HG03460 (cell line): ENCODE measurements around the gene GPRC5B.

ENCODE experiments used
- ATAC-seq: cut with Tn5 transposase; IDR thresholded peaks from one replicate; pipeline ENCODE4 v1.9.1; 2021; ENCODE audit not compliant: unreplicated experiment

Gene GPRC5B

GRCh38 chr16:19872935-19873334, 11.7 kb downstream of the GPRC5B start:
- no peak for ATAC-seq

GRCh38 chr16:19872179-19872863, 12.3 kb downstream of the GPRC5B start:
- no peak for ATAC-seq

GRCh38 chr16:19871721-19872120, 12.9 kb downstream of the GPRC5B start:
- ATAC-seq = no peak

- ATAC-seq = no peak
Observed at GRCh38 chr16:19868421-19868820, 16.2 kb downstream of the GPRC5B start.

DNA sequence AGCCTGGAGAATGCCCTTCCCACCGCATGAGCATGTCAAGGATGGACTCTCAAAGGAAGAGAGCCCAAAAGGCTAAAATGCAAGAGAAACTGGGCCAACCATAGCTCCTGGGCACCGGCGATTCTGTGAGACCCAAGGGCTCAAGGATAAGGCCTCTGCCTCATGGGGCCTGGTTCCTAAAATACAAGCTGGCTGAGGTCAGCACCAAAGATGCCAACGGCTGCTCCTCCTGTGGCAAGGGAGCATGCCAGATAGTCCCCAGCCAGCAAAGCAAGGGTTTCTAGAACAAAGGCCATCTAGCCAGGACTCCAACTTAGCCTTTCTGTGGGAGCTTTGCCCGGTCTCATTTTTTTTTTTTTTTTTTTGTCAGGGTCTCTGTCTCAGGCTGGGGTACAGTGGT, 20.1 kb downstream of the GPRC5B start:
- ATAC-seq = no peak

- ATAC-seq = no peak
Observed at GRCh38 chr16:19863990-19864389, 20.7 kb downstream of the GPRC5B start.

GRCh38 chr16:19861811-19862327, 22.8 kb downstream of the GPRC5B start:
- ATAC-seq = no peak

DNA sequence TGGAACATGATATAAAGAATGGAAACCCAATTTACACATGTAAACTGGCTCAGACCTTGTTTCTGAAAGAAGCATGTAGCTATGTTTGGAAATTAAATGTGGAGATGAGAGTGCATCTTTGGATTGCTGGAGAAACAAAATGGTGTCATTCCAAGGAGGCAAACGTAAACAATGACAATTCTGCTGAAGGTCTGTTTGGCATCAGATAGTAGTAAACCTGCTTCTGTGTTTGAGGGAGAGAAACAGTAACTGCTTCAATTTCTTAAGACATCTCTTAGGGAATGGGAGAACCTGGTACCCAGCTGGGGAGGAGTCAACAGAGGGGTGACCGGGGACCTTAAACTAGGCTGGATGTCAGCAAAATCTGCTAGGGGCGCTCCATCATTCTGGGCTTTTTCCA, 23.5 kb downstream of the GPRC5B start:
- no peak for ATAC-seq

GRCh38 chr16:19860166-19861041, 24.2 kb downstream of the GPRC5B start:
- no peak for ATAC-seq

GRCh38 chr16:19859603-19860002, 25.0 kb downstream of the GPRC5B start:
- no peak for ATAC-seq

GRCh38 chr16:19859166-19859565, 25.5 kb downstream of the GPRC5B start:
- ATAC-seq = no peak

- no peak for ATAC-seq
Observed at GRCh38 chr16:19858340-19859018, 26.2 kb downstream of the GPRC5B start.

DNA sequence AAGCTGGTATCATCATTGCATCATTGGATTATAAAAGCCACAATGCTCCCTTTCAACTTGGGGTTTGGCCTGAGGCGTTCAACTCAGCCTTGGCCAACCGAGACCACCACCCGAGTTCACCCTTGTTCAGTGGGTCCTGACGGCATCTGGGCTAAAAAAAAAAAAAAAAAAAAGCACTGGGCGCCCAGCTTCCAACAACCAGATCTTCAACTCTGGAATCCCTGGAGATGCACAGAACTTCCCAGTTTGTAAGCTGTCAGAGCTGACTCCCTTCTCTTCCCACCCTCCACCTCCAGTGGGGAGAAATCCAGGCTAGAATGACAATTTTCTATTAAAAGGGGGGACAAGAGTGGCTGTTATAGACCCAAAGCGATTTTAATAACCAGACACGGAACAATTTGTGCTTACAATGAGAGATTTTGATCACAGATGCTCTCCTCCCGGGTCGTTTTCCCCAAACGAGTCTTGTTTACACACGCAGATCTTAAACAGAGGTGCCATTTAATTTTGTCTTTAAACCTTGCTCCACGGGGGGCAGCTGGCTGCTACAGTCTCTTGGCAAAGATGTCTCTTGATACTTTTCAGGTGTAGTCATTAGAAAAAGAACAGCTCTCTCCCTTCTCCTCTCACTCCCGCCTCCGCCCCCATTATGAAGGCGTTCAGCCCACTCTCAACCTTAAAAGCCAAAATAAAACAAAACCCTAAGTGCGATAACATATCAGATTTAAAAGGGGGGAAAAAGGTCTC, 26.9 kb downstream of the GPRC5B start:
- no peak for ATAC-seq

GRCh38 chr16:19856120-19856519, 28.5 kb downstream of the GPRC5B start:
- no peak for ATAC-seq

DNA sequence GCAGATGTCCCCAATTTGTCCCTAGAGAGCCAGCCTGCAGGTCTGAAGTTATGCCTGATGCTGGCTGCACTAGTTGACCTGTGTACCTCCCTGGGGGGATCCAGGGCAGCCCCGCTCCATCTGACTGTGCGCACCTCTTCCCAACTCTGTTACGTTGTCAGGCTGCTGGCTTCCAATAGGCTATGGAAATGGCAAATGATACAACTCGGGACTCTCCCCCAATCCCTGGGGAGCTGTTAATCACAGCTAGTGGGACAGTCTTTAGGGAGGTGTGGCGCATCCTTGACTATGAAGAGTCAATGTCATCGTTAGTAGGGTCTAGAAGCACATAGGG, 30.1 kb downstream of the GPRC5B start:
- ATAC-seq = no peak

DNA sequence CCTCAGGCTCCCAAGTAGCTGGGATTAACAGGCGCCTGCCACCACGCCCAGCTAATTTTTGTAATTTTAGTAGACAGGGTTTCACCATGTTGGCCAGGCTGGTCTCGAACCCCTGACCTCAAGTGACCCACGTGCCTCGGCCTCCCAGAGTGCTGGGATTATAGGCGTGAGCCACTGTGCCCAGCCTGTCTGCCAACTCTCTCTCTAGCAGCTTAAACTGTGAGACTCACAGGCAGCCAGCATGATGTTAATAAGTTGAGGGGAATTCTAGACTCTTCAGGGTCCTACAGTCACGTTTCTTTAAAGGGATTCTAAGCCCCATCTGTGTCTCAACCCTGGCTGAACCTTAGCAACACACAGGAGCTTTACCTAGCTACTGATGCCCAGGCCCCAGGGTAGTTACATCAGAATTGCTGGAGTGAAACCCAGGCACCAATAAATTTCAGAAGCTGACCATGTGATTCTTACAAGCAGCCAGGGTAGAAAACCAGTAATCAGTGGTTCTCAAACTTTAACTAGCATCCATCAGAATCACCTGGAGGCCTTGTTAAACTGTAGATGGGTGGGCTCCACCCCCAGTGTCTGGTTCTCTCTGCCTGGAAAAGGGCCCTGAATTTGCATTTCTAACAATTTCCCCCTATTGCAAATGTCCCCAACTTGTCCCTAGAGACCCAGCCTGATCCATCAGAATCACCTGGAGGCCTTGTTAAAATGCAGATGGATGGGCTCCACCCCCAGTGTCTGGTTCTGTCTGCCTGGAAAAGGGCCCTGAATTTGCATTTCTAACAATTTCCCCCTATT, 30.7 kb downstream of the GPRC5B start:
- ATAC-seq = no peak

GRCh38 chr16:19853132-19853741, 31.4 kb downstream of the GPRC5B start:
- no peak for ATAC-seq

DNA sequence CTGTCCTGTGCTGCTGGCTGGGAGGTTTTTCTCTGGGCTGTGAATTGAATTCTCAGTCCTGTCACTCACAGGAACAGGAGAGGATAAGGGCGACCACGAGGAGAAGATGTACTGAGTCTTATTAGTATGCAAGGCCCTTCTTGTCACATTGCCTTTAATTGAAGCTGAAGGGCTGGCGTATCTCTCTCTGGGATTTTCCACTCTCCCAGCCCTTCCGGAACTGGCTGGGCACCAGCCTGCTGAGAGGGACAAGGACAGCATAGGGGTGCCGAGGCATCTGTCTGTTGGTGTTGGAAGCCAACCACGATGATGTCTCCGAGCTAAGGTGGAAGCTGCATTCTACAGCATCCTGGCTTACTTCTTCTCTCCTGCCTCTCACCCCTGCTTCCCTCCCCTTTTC, 33.2 kb downstream of the GPRC5B start:
- ATAC-seq = no peak

DNA sequence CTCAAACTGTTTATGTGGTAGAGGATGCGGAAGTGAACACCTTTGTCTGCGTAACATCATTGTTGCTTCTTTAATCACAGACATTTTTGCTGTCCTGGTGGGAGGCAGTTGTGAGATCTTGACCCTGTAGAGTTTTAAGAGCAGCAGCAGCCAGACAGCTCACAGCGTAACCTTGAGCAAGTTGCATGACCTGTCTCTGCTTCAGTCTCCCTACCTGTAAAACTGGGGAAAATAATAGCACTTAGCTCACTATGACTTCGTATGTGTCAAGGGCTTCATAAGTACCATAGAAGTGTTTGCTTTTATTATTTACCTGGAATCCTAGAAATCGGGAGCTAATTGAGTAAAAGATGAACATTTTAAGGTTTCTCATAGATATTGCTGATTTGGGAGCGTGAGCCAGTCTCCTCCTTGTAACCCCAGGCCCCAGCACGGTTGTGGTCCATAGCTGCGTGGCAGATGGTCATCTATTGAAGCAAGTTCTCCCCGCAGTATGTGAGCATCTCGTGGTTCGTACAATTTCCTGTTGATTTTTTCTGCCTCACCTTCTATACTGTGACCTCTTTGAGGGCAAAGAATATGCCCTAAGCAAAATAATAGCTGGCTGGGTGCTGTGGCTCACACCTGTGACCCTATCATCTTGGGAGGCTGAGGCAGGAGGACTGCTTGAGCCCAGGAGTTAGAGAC, 34.4 kb downstream of the GPRC5B start:
- ATAC-seq = no peak
